HepG2 (cell line): Measurements from ENCODE around the gene SEC24B. TPM values are rescaled to one million over a fixed set of nuclear protein-coding genes. Genes with fewer than 3 reads are reported as not detected.

Experiments
- AKAP8 ChIP-seq: sonication (generic); formaldehyde crosslinking; IDR thresholded peaks from 2 replicates; pipeline ENCODE4 v1.5.1; 2020; ENCODE audit warnings: mild to moderate bottlenecking, missing genetic modification reagents
- ARNTL ChIP-seq: sonication (generic); formaldehyde crosslinking; IDR thresholded peaks from 2 replicates; pipeline ENCODE4 v1.4.0; 2020; ENCODE audit warnings: mild to moderate bottlenecking, missing genetic modification reagents
- EP300 ChIP-seq, 3 experiments: sonication (generic) in 1 of 3; formaldehyde crosslinking in 1 of 3; IDR thresholded peaks; 2 replicates each; pipeline versions ENCODE4 v1.5.1 to v1.6.1; 2011 to 2020; ENCODE audit warnings: low read depth in 2 of 3, low read length in 2 of 3, borderline replicate concordance in 1 of 3, improper control_type of control experiment in 1 of 3, mild to moderate bottlenecking in 1 of 3, missing genetic modification reagents in 1 of 3, moderate library complexity in 1 of 3
- NFE2 ChIP-seq: sonication (generic); formaldehyde crosslinking; IDR thresholded peaks from 2 replicates; pipeline ENCODE4 v1.4.0; 2020; ENCODE audit warnings: missing genetic modification reagents
- PAWR ChIP-seq: sonication (generic); formaldehyde crosslinking; IDR thresholded peaks from 2 replicates; pipeline ENCODE4 v1.4.0; 2020; ENCODE audit warnings: missing genetic modification reagents, mild to moderate bottlenecking, borderline replicate concordance
- PHF5A ChIP-seq: IDR thresholded peaks from one replicate; pipeline ENCODE4 v1.6.1; 2018; ENCODE audit warnings: low read depth, missing genetic modification reagents; ENCODE audit not compliant: unreplicated experiment
- PRMT3 ChIP-seq: sonication (generic); formaldehyde crosslinking; IDR thresholded peaks from 2 replicates; pipeline ENCODE4 v1.8.1; 2022; ENCODE audit warnings: low read depth, mild to moderate bottlenecking, moderate library complexity, missing genetic modification reagents, borderline replicate concordance
- SP4 ChIP-seq: sonication (generic); formaldehyde crosslinking; IDR thresholded peaks from 2 replicates; pipeline ENCODE4 v1.8.1; 2023; ENCODE audit warnings: mild to moderate bottlenecking, missing genetic modification reagents
- ZBTB1 ChIP-seq: sonication (generic); formaldehyde crosslinking; IDR thresholded peaks from 2 replicates; pipeline ENCODE4 v1.4.0; 2020; ENCODE audit warnings: missing genetic modification reagents, borderline replicate concordance
- ZNF160 ChIP-seq: sonication (generic); formaldehyde crosslinking; IDR thresholded peaks from 2 replicates; pipeline ENCODE4 v1.8.0; 2022; ENCODE audit warnings: mild to moderate bottlenecking, inconsistent platforms, missing genetic modification reagents
- ZNF557 ChIP-seq: sonication (generic); formaldehyde crosslinking; IDR thresholded peaks from 2 replicates; pipeline ENCODE4 v1.4.0; 2020; ENCODE audit warnings: missing genetic modification reagents
- ZNF563 ChIP-seq: sonication (generic); formaldehyde crosslinking; IDR thresholded peaks from 2 replicates; pipeline ENCODE4 v1.8.0; 2022; ENCODE audit warnings: mild to moderate bottlenecking, moderate library complexity, missing genetic modification reagents
- ZNF619 ChIP-seq: sonication (generic); formaldehyde crosslinking; IDR thresholded peaks from 2 replicates; pipeline ENCODE4 v1.4.0; 2020; ENCODE audit warnings: mild to moderate bottlenecking, missing genetic modification reagents
- ZNF720 ChIP-seq: sonication (generic); formaldehyde crosslinking; IDR thresholded peaks from 2 replicates; pipeline ENCODE4 v1.4.0; 2020; ENCODE audit warnings: missing genetic modification reagents
- ZNF782 ChIP-seq: sonication (generic); formaldehyde crosslinking; IDR thresholded peaks from 2 replicates; pipeline ENCODE4 v1.4.0; 2020; ENCODE audit warnings: missing genetic modification reagents, mild to moderate bottlenecking, borderline replicate concordance
- polyA plus RNA-seq, 8 experiments: library from polyadenylated mRNA; depleted of rRNA in 3 of 8; stranded (reverse) in 7 of 8; unstranded in 1 of 8; fragments of >200 nt; fragmentation: Illumina TruSeq in 4 of 8; extraction: Trizol in 4 of 8; gene quantifications; 2 replicates each; pipeline versions ENCODE4 v1.2.1 to v1.2.3, GENCODE V29; 2011 to 2016; ENCODE audit warnings: low read depth in 4 of 8, missing spikeins in 1 of 8, mixed read lengths in 1 of 8; ENCODE audit not compliant: insufficient read depth in 1 of 8
- total RNA-seq, 5 experiments: library from RNA; depleted of rRNA; stranded (reverse); fragments of >200 nt; fragmentation: Illumina TruSeq; extraction: Trizol; gene quantifications; 2 replicates each; pipeline ENCODE4 v1.2.3, GENCODE V29; 2016; ENCODE audit warnings: low read depth in 1 of 5
- TF ChIP-seq, protein P1 (sequence below): fragments of 450-650 bp; IDR thresholded peaks from 2 replicates; pipeline ENCODE4 v1.6.1; 2016
- TF ChIP-seq, protein P2 (sequence below): sonication (generic); formaldehyde crosslinking; IDR thresholded peaks from 2 replicates; pipeline ENCODE4 v1.5.0; 2020; ENCODE audit warnings: mild to moderate bottlenecking, low read depth, missing genetic modification reagents, borderline replicate concordance
- TF ChIP-seq, protein P3 (sequence below): sonication (generic); formaldehyde crosslinking; IDR thresholded peaks from 2 replicates; pipeline ENCODE4 v1.4.0; 2020; ENCODE audit warnings: missing genetic modification reagents, borderline replicate concordance
- TF ChIP-seq, protein P4 (sequence below): sonication (generic); formaldehyde crosslinking; IDR thresholded peaks from 2 replicates; pipeline ENCODE4 v1.5.0; 2020; ENCODE audit warnings: mild to moderate bottlenecking, missing genetic modification reagents

SEC24B gene
- total and polyA plus RNA-seq, 2 of the 13 experiments (the other 11 are each of a cell fraction or from before 2014, with no cell fraction given) = 14.6 to 39.0 TPM

DNA sequence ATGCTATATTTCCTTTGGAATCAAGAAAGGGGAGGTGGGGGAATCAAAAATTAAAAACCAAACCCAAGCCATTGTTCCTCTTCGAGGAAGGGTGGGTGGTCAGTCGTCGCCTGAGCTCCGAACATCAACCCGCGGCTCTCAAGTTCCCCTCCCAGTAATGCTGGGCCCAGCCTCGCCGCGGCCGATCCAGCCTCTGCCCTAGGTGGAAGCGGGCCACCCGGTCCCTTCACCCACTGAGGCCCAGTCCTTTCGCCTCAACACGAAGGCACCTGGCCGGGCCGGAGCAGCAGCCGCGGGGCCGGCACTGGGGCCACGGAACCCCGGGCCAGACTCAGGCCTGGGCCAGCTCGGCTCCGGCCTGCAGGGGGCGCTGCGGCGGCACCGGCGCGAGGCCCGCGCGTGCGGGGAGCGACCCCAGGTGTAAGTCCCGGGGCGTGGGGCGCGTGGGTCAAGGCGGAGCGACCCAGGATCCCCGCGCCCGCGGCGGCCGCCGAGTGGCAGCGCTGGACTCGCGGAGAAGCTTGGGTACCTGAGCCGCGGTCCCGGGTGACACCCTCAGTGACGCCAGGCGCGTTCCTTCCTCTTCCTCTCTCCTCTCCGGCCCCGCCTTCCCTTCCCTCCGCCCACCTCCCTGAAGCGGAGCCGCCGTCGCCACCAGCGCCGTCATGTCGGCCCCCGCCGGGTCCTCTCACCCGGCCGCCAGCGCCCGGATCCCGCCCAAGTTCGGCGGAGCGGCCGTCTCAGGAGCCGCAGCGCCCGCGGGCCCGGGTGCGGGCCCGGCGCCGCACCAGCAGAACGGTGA is at the start of gene SEC24B (continued):
- TF ChIP-seq, protein P1, sequence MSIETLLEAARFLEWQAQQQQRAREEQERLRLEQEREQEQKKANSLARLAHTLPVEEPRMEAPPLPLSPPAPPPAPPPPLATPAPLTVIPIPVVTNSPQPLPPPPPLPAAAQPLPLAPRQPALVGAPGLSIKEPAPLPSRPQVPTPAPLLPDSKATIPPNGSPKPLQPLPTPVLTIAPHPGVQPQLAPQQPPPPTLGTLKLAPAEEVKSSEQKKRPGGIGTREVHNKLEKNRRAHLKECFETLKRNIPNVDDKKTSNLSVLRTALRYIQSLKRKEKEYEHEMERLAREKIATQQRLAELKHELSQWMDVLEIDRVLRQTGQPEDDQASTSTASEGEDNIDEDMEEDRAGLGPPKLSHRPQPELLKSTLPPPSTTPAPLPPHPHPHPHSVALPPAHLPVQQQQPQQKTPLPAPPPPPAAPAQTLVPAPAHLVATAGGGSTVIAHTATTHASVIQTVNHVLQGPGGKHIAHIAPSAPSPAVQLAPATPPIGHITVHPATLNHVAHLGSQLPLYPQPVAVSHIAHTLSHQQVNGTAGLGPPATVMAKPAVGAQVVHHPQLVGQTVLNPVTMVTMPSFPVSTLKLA = no peak
- TF ChIP-seq PAWR (CRISPR knock-in tag) = no peak
- no peak for TF ChIP-seq ZNF160 (CRISPR knock-in tag)
- no peak for TF ChIP-seq EP300 (IDR thresholded peaks at IDR 0.05; ENCODE audit: low read depth in 2 of 2, low read length in 2 of 2)
- TF ChIP-seq EP300 (CRISPR knock-in tag; IDR thresholded peaks at IDR 0.05; ENCODE audit: borderline replicate concordance) = no peak
- TF ChIP-seq, protein P2, sequence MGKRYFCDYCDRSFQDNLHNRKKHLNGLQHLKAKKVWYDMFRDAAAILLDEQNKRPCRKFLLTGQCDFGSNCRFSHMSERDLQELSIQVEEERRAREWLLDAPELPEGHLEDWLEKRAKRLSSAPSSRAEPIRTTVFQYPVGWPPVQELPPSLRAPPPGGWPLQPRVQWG (CRISPR knock-in tag) = no peak
- TF ChIP-seq ZNF563 (CRISPR knock-in tag) = peak; percentile 82
- no peak for TF ChIP-seq ARNTL (CRISPR knock-in tag)
- no peak for TF ChIP-seq NFE2
- 0 out of 2 replicates have a peak, but pooled peaks have one; percentile 27 for TF ChIP-seq ZNF782
- no peak; the same call in 1 of the 2 replicates for TF ChIP-seq SP4 (CRISPR knock-in tag)
- no peak for TF ChIP-seq ZNF720
- TF ChIP-seq ZNF557 (CRISPR knock-in tag) = no peak
- TF ChIP-seq, protein P3, sequence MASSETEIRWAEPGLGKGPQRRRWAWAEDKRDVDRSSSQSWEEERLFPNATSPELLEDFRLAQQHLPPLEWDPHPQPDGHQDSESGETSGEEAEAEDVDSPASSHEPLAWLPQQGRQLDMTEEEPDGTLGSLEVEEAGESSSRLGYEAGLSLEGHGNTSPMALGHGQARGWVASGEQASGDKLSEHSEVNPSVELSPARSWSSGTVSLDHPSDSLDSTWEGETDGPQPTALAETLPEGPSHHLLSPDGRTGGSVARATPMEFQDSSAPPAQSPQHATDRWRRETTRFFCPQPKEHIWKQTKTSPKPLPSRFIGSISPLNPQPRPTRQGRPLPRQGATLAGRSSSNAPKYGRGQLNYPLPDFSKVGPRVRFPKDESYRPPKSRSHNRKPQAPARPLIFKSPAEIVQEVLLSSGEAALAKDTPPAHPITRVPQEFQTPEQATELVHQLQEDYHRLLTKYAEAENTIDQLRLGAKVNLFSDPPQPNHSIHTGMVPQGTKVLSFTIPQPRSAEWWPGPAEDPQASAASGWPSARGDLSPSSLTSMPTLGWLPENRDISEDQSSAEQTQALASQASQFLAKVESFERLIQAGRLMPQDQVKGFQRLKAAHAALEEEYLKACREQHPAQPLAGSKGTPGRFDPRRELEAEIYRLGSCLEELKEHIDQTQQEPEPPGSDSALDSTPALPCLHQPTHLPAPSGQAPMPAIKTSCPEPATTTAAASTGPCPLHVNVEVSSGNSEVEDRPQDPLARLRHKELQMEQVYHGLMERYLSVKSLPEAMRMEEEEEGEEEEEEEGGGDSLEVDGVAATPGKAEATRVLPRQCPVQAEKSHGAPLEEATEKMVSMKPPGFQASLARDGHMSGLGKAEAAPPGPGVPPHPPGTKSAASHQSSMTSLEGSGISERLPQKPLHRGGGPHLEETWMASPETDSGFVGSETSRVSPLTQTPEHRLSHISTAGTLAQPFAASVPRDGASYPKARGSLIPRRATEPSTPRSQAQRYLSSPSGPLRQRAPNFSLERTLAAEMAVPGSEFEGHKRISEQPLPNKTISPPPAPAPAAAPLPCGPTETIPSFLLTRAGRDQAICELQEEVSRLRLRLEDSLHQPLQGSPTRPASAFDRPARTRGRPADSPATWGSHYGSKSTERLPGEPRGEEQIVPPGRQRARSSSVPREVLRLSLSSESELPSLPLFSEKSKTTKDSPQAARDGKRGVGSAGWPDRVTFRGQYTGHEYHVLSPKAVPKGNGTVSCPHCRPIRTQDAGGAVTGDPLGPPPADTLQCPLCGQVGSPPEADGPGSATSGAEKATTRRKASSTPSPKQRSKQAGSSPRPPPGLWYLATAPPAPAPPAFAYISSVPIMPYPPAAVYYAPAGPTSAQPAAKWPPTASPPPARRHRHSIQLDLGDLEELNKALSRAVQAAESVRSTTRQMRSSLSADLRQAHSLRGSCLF (CRISPR knock-in tag) = no peak
- TF ChIP-seq PHF5A (CRISPR knock-in tag) = no peak
- 0 out of 2 replicates have a peak, but pooled peaks have one; percentile 75 for TF ChIP-seq PRMT3
- TF ChIP-seq, protein P4, sequence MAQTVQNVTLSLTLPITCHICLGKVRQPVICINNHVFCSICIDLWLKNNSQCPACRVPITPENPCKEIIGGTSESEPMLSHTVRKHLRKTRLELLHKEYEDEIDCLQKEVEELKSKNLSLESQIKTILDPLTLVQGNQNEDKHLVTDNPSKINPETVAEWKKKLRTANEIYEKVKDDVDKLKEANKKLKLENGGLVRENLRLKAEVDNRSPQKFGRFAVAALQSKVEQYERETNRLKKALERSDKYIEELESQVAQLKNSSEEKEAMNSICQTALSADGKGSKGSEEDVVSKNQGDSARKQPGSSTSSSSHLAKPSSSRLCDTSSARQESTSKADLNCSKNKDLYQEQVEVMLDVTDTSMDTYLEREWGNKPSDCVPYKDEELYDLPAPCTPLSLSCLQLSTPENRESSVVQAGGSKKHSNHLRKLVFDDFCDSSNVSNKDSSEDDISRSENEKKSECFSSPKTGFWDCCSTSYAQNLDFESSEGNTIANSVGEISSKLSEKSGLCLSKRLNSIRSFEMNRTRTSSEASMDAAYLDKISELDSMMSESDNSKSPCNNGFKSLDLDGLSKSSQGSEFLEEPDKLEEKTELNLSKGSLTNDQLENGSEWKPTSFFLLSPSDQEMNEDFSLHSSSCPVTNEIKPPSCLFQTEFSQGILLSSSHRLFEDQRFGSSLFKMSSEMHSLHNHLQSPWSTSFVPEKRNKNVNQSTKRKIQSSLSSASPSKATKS (CRISPR knock-in tag) = no peak; the same call in 1 of the 2 replicates
- no peak for TF ChIP-seq ZNF619 (CRISPR knock-in tag)
- no peak for TF ChIP-seq ZBTB1 (CRISPR knock-in tag)
- no peak for TF ChIP-seq AKAP8
